HG02763 (cell line): Measurements from ENCODE around the gene AVPI1.

Experiments
- ATAC-seq: cut with Tn5 transposase; IDR thresholded peaks from one replicate; pipeline ENCODE4 v1.9.1; 2021; ENCODE audit warnings: mild to moderate bottlenecking, moderate library complexity; ENCODE audit not compliant: unreplicated experiment

AVPI1 gene, protein sequence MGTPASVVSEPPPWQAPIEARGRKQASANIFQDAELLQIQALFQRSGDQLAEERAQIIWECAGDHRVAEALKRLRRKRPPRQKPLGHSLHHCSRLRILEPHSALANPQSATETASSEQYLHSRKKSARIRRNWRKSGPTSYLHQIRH

DNA sequence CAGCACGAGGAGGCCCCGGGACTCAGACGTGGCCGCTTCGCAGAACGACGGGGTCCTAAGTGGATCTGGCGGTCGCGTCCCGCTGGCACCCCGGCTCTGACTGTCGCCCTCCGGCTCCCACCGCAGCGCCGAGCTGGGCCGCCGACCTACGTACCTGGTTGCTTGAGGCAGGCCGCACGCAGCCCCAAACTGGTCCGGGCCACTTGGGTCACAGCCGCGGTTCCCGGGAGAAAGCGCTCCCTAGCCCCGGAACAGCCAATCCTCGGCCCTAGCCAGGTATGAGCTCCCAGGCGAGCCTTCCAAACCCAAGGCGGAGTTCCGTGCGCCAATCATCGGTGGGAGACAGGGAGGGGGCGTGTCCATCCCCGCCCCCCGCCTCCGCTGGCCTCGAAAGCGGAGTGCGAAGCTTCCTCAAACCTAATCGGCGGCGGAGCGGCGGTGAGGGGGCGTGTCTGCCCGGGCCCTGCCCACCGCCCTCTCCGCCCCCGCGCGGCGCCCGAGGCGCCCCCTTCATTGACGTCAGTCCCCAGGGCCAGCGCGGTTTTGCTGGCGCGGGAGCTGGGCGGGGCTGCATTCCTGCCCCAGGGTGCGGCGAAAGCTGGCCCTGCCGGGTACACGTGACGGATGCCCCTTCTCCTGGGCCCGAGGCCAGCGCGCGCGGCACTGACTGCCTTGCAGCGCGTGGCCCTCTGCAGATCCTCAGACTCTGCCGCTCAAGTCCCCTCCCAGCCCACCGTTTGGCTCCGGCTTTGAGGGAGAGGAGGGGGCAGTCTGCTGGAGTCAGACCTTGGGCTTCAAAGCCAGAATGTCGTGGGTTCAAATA lies at the start of gene AVPI1:
Gene AVPI1 (minus strand): TSS at position 280 of the 823 bp plus-strand sequence. CDS start 7,336 bp downstream, outside the sequence.
- ATAC-seq, result peak; percentile 95

GRCh38 chr10:97736403-97736901 lies 49.4 kb upstream of the AVPI1 start:
- ATAC-seq, result peak; percentile 9

- ATAC-seq, result no peak
Measured at GRCh38 chr10:97734021-97734420, 47.0 kb upstream of the AVPI1 start.

- ATAC-seq, result no peak
Measured at GRCh38 chr10:97733256-97733655, 46.2 kb upstream of the AVPI1 start.

DNA sequence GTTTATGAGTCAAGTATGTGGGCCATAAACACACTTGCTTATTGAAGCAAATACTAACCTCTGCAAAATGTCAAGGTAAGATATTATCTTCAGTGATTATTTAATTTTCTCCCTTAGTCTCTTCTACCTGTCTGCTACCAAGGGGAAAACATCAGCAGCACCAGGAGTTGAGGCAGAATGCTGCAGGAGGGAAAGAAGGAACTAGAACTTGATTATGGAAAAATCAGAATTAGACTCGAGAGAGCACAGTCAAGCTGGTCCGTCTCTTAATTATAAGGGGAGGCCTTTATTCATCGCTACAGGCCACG lies 45.0 kb upstream of the AVPI1 start:
- ATAC-seq, result no peak

DNA sequence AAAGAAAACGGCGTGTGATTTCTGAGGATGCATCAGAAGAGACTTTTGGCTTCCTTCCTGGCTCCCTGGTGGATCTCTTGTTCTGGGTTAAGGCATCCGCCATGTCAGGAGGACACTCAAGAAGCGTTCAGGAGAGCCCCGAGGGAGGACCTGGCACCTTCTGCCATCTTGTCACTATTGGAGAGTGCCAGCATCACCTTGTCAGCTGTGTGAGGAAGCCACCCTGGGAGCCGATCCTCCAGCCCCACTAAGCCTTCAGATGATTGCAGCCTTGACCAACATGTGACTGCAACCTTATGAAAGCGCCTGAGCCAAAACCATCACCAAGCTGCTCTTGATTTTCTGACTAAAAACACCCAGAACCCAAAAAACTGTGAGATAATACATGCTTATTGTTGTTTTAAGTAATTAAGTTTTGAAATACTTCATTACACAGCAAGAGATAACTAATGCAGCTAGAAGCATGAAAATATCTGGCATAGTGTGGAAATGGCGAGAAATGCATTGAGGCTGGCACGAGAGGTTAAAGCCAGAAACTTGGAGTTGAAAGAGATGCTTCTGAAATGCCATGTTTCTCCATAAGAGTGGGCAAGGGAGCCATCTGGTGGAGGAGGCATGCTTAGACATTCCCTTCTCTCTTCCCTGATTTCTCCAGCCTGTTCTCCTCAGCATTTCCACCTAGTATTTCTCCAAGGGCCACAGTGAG lies 44.5 kb upstream of the AVPI1 start:
- no peak for ATAC-seq

DNA sequence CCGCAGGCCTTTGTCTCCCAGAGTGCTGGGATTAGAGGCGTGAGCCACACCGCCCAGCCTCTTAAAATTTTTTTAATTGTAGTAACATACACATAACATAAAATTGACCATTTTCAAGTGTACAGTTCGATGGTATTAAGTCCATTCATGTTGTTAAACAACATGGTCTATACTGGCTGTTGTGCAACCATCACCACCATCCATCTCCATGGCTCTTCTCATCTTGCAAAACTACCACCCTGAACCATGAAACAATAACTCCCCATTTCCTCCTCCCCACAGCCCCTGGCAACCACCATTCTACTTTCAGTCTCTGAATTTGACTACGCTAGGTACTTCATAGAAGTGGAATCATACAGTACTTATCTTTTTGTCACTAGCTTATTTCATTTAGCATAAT lies 42.0 kb upstream of the AVPI1 start:
- ATAC-seq, result no peak

- ATAC-seq, result no peak
Measured at GRCh38 chr10:97726636-97727178, 39.7 kb upstream of the AVPI1 start.

- no peak for ATAC-seq
Measured at GRCh38 chr10:97724341-97724941, 37.4 kb upstream of the AVPI1 start.

- ATAC-seq, result no peak
Measured at GRCh38 chr10:97723001-97723400, 36.0 kb upstream of the AVPI1 start.

GRCh38 chr10:97721871-97722780 lies 35.1 kb upstream of the AVPI1 start:
- ATAC-seq, result no peak

GRCh38 chr10:97719602-97720001 lies 32.6 kb upstream of the AVPI1 start:
- no peak for ATAC-seq

GRCh38 chr10:97718659-97719142 lies 31.7 kb upstream of the AVPI1 start:
- ATAC-seq, result no peak

GRCh38 chr10:97718178-97718577 lies 31.1 kb upstream of the AVPI1 start:
- no peak for ATAC-seq

- ATAC-seq, result no peak
Measured at GRCh38 chr10:97717627-97718026, 30.6 kb upstream of the AVPI1 start.

DNA sequence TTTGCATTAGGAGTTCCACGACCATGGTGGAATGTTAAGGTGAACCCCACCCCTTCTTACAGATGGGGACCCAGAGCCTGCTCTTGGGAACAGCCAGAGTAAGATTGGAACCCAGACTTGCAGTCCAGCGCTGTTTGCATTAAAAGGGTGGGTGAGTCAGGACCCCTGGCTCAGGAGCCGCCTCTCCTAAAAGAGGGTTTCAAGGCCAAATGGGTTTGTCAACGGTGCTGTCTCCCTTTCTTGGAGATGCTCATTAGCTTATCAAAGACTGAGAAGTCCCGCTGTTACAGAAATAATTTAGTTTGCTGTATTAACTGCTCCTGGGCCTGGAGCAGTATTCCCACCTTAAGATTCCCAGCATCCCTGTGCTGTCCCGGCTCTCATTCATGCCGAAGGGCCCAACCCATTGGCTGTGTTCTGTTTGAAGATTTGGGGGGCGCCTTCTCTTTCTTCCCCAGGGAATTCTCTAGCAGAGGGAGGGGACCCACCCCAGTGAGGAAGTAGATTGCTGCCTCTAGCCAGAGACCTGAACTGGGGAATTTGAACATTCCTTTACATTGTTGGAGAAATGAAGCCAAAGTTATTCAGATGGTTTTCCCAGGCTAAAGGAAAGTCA lies 28.3 kb upstream of the AVPI1 start:
- ATAC-seq, result no peak

GRCh38 chr10:97714401-97715258 lies 27.6 kb upstream of the AVPI1 start:
- ATAC-seq, result peak; percentile 11

GRCh38 chr10:97713826-97714400 lies 26.9 kb upstream of the AVPI1 start:
- ATAC-seq, result peak; percentile 68
